ENCODE measurements around the gene NRIP2.

Gene NRIP2

GRCh38 chr12:2775431-2775830 is 59.4 kb downstream of the NRIP2 start:
- DNase-seq (ENCODE audit: low read depth in 2 of 2): no peak
